ENCODE results near the gene MYOD1. TPM values are rescaled to one million over a fixed set of nuclear protein-coding genes. Genes with fewer than 3 reads are reported as not detected.

MYOD1 gene
- total RNA-seq, 4 donors from 2014 or later, result not detected

GRCh38 chr11:17762309-17762974 is 43.1 kb downstream of the MYOD1 start:
- H3K36me3 ChIP-seq, result no peaks in the 10 kb centered on the region
- peaks cover 0 to 7% (median 0%) of the 10 kb centered on the region in 4 donors for H3K27me3 ChIP-seq
- no peak overlapping the region for H3K27ac ChIP-seq (replicated peaks in 1 of 4)
- TF ChIP-seq EP300 (IDR thresholded peaks at IDR 0.05) (no peak), POLR2AphosphoS5 (IDR thresholded peaks at IDR 0.05) (no peak)
- H3K4me1 ChIP-seq, result no peaks in the 10 kb centered on the region
- WGBS, result 89% methylated on average over 12 of the region's 17 CpGs
- no peak overlapping the region for H3K4me3 ChIP-seq
- DNase-seq (ENCODE audit: extremely low spot score), result no peak
- peaks cover 0 to 8% (median 4%) of the 10 kb centered on the region in 4 donors for H3K9me3 ChIP-seq
- intact Hi-C loops (cut with DNase I), result loop anchor here (10.0 kb wide), 1 partner anchor 212 kb away; no protein-coding TSS in a partner anchor

- intact Hi-C loops (cut with DNase I), result loop anchor here (10.0 kb wide), 1 partner anchor 212 kb away; no protein-coding TSS in a partner anchor
- Histone ChIP-seq H3K27me3 (peaks cover 0 to 7% (median 0%) of the 10 kb centered on the region in 4 donors), H3K9me3 (peaks cover 0 to 8% (median 4%) of the 10 kb centered on the region in 4 donors), H3K27ac (replicated peaks in 1 of 4) (no peak overlapping the region), H3K4me3 (no peak overlapping the region), H3K36me3 (no peaks in the 10 kb centered on the region), H3K4me1 (no peaks in the 10 kb centered on the region)
- TF ChIP-seq POLR2A (IDR thresholded peaks at IDR 0.05; ENCODE audit: low read depth) (no peak), CTCF (IDR thresholded peaks at IDR 0.05) (no peak), EP300 (IDR thresholded peaks at IDR 0.05) (no peak), POLR2AphosphoS5 (IDR thresholded peaks at IDR 0.05) (no peak)
- DNase-seq (ENCODE audit: extremely low spot score), result no peak
- WGBS, result 88% methylated on average over 6 of the region's 7 CpGs
These were observed 43.9 kb downstream of the MYOD1 start for GRCh38 chr11:17763244-17763643.

- Histone ChIP-seq H3K36me3 (no peaks in the 10 kb centered on the region), H3K4me3 (no peak overlapping the region), H3K27ac (replicated peaks in 1 of 4) (no peak overlapping the region), H3K4me1 (no peaks in the 10 kb centered on the region), H3K27me3 (peaks cover 0 to 7% (median 0%) of the 10 kb centered on the region in 4 donors), H3K9me3 (peaks cover 0 to 5% (median 2%) of the 10 kb centered on the region in 4 donors)
- intact Hi-C loops (cut with DNase I), result loop anchor here (10.0 kb wide), 1 partner anchor 211 kb away; no protein-coding TSS in a partner anchor
- DNase-seq (ENCODE audit: extremely low spot score), result no peak
- WGBS, result 62% methylated on average over 3 of the region's 3 CpGs
- no peak for TF ChIP-seq POLR2AphosphoS5 (IDR thresholded peaks at IDR 0.05)
These were observed 44.3 kb downstream of the MYOD1 start for GRCh38 chr11:17763703-17764102.

- Histone ChIP-seq H3K4me3 (no peak overlapping the region), H3K27me3 (peaks cover 0 to 7% (median 0%) of the 10 kb centered on the region in 4 donors), H3K36me3 (no peaks in the 10 kb centered on the region), H3K27ac (replicated peaks in 1 of 4) (no peak overlapping the region), H3K9me3 (no peaks in the 10 kb centered on the region), H3K4me1 (no peaks in the 10 kb centered on the region)
- DNase-seq (ENCODE audit: extremely low spot score), result no peak
- no peak for TF ChIP-seq CTCF (IDR thresholded peaks at IDR 0.05)
- TF ChIP-seq EP300 (IDR thresholded peaks at IDR 0.05), result no peak
- TF ChIP-seq POLR2A (IDR thresholded peaks at IDR 0.05; ENCODE audit: low read depth), result no peak
- no peak for TF ChIP-seq POLR2AphosphoS5 (IDR thresholded peaks at IDR 0.05)
- 83% methylated on average over 13 of the region's 19 CpGs for WGBS
- intact Hi-C loops (cut with DNase I), result loop anchor here (10.0 kb wide), 1 partner anchor 210 kb away; no protein-coding TSS in a partner anchor
These were observed 45.3 kb downstream of the MYOD1 start for GRCh38 chr11:17764446-17765218.

- intact Hi-C loops (cut with DNase I), result loop anchor here (10.0 kb wide), 1 partner anchor 209 kb away; no protein-coding TSS in a partner anchor
- H3K27me3 ChIP-seq, result peaks cover 0 to 7% (median 0%) of the 10 kb centered on the region in 4 donors
- no peak overlapping the region for H3K27ac ChIP-seq (replicated peaks in 1 of 4)
- H3K4me1 ChIP-seq, result no peaks in the 10 kb centered on the region
- no peak for TF ChIP-seq EP300 (IDR thresholded peaks at IDR 0.05)
- TF ChIP-seq POLR2A (IDR thresholded peaks at IDR 0.05; ENCODE audit: low read depth), result no peak
- TF ChIP-seq POLR2AphosphoS5 (IDR thresholded peaks at IDR 0.05), result no peak
- TF ChIP-seq CTCF (IDR thresholded peaks at IDR 0.05), result no peak
- DNase-seq (ENCODE audit: extremely low spot score), result no peak
- no peaks in the 10 kb centered on the region for H3K9me3 ChIP-seq
- H3K4me3 ChIP-seq, result no peak overlapping the region
- no peaks in the 10 kb centered on the region for H3K36me3 ChIP-seq
- 87% methylated on average over 13 of the region's 13 CpGs for WGBS
These were observed 46.1 kb downstream of the MYOD1 start for GRCh38 chr11:17765356-17766072.

Measured in esophagus muscularis mucosa (tissue), 4 donors.